Fibroblast of peridontal ligament (primary cell): Measurements from ENCODE around the gene MASP2.
A peak's percentile ranks its signal among the peaks of the same experiment; 100 is the strongest.
"Not testable (repeated sequence)": the region's sequence is repeated elsewhere in the genome, so short reads cannot be mapped to it uniquely, and the experiment has no call there.

Experiments
- DNase-seq: peaks from one replicate; pipeline ENCODE4 v3.0.0-alpha.2; 2010; ENCODE audit errors: extremely low read depth

The MASP2 gene

DNA sequence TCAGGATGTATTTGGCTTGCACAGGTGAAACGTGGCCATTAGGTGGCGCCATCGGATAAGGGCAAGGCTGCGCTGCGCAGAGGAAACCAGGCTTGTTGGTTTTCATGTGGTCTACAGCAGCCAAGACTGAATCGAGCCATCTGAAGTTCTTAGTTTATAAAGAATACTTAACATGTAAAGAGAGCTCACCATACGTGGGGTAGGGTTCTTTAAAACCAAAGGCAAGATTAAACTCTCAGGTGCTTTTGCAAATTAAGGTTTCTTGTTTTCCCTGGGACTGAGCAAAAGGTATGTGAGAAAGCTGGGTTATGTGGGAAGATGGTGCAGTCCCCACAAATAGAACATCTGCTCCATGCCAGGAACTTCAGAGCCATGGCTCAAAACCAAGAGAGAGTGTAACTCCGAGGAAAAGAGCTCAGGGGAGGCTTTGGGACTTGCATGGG is 9.3 kb downstream of the MASP2 start:
- peak; percentile 91 for DNase-seq

DNA sequence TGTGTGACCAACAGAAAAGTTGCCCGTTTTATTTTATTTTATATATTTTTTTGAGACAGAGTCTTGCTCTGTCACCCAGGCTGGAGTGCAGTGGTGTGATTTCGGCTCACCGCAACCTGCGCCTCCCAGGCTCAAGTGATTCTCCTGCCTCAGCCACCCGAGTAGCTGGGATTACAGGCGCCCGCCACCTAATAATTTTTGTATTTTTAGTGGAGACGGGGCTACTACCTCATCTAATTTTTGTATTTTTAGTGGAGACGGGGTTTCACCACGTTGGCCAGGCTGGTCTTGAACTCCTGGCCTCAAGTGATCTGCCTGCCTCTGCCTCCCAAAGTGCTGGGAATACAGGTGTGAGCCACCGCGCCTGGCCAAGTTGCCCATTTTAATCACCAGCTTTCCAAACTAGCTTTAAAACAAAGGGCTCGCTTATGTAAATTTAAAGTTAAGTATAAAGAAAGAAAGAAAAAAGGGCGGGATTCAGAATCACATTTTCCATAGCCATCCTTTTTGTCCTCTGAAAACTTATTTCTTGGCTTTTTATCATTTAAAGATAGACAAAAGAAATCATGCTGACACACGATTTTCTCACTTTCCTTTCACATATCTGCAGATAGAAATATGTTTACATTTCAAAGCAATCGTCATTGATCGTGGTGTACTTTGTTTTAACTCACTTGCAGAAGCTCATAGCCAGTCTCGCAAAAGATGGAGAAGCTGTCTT is 9.9 kb downstream of the MASP2 start:
- not testable (repeated sequence) for DNase-seq

DNA sequence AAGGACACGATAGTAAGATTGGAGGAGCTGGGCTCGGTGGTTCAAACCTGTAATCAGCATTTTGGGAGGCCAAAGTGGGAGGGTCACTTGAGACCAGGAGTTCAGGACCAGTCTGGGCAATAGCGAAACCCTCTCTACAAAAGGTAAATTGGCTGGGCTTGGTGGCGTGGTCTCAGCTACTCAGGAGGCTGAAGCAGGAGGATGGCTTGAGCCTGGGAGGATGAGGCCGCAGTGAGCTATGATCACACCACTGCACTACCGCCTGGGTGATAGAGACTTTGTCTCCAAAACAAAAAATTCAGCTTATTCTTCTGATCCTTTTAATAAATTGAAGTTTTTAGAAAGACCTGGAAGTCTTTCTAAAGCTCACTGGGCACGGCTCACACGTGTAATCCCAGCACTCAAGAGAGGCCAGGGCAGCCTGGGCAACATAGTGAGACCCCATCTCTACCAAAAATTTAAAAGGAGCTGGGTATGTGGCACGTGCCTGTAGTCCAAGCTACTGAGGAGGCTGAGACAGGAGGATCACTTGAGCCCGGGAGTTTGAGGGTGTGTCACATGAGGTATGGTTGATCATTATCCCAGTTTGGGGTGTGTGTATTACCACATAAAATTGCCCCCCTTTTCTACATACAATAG is 15.3 kb downstream of the MASP2 start:
- DNase-seq: no peak

DNA sequence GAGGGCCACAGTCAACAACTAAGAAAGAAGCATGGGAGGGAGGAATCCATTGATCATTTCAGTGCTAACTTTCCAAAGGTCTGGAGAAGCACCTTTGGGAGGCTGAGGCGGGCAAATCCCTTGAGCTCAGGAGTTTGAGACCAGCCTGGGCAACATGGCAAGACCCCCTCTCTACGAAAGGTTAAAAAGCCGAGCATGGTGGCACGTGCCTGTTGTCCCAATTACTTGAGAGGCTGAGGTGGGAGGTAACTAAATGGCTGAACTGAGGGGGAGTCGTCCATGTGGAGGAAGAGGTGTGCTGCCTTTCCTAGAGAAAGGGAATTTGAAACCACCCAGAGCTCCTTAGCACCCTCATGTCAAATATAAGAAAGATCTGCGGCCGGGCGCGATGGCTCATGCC is 16.2 kb downstream of the MASP2 start:
- DNase-seq: no peak

DNA sequence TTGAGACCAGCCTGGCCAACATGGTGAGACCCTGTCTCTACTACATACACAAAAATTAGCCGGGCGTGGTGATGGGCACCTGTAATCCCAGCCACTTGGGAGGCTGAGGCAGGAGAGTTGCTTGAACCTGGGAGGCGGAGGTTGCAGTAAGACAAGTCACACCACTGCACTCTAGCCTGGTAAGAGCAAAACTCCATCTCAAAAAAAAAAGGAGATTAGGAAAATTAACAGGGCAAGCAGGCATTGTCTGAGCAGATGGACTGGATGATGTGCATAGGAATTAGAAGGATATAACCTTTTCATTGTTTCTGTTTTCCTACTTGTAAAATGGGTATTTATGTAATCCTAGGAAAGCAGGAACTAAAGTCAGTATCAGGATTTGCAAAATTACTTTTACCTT is 19.0 kb downstream of the MASP2 start:
- DNase-seq: no peak

DNA sequence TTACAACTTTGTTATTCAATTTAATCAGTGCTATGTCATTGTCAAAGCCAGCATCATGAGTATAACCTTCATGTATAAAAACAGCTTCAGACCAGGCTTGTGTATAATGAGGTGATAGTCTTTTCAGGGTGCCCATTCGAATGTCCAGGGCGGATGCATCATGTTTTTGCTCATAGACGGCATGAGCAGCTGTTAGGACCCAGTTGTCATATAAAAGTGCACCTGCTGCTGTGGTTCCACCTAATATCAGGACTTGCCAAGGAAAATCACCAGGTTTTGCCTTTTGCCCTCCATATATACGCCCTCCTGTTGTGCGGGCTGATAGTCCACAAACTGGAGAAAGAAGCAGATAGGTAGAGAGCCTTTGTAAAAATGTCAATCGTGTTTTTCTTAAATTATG is 19.7 kb downstream of the MASP2 start:
- DNase-seq: no peak

DNA sequence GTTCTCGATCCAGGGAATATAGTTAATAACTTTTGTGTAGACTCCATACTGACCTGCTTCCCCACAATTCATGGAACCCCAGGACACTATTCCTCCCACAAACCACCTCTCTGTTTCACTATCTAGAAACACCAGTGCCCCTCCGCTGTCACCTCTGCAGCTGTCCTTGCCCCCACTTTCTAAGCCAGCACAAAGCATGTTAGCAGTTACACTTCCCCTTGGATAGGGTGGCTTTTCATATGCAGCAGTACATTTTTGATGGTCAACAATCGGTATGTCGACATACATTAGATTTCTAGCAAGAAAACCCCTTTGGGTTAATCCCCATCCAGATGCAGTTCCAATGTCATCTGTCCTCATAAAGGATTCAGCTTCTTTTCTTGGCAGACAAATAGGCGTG is 20.1 kb downstream of the MASP2 start:
- DNase-seq: no peak

DNA sequence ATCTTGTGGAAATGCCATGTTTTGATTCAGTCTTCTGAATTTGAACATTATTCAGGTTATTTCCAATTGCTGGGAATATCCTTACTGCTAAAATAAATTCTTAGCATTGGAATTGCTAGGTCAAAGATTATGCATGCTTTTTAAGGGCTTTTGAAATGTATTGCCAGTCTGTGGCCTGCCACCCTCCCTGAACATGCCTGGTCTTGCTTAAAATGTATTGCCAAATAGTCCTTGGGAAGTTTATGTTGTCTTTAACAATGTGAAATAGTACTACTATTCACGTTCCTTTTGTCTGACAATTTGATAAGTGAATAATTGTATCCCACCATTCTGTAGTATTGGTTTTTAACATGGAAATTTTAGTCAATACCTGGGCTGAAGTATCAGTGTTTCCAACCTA is 21.0 kb downstream of the MASP2 start:
- DNase-seq: no peak

DNA sequence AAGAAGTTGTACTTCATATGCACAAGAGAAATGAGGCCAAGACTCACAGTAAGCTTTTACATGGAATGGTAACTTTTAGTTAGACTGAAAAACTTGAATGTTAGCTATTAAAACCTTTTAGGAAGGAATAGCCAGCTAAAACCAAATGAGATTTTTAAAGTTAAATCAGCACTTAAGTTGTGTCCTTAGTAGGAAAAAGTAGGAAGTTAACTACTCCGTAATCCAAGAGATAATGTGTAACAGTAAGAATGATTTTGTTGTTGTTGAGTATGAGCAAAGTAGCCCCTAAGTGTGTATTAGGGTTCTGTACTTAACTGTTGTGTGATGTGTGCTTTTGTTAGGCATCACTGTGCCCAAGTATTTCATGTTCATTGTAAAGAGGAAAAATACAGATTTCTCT is 21.4 kb downstream of the MASP2 start:
- no peak for DNase-seq

DNA sequence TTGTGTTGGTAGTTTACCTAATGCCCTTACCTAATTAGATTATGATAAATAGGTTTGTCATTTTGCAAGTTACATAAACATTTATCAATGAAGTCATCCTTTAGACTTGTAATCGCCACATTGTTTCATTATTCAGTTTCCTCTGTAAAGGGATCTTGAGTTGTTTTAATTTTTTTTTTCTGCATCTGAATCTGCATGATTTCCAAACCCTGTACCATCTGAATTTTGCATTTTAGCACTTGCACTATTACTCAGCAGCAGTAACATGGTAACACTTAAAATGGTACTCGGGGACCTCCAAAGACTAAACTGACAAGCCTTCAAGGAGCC is 22.2 kb downstream of the MASP2 start:
- no peak for DNase-seq

DNA sequence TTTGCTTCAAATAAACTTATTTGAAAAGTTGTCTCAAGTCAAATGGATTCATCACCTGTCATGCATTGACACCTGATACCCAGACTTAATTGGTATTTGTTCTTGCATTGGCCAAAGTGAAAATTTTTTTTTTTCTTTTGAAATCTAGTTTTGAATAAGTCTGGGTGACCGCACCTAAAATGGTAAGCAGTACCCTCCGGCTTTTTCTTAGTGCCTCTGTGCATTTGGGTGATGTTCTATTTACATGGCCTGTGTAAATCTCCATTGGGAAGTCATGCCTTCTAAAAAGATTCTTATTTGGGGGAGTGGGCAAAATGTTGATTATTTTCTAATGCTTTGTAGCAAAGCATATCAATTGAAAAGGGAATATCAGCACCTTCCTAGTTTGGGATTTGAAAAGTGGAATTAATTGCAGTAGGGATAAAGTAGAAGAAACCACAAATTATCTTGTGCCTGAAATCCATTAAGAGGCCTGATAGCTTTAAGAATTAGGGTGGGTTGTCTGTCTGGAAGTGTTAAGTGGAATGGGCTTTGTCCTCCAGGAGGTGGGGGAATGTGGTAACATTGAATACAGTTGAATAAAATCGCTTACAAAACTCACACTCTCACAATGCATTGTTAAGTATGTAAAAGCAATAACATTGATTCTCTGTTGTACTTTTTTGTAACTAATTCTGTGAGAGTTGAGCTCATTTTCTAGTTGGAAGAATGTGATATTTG is 22.7 kb downstream of the MASP2 start:
- no peak for DNase-seq

DNA sequence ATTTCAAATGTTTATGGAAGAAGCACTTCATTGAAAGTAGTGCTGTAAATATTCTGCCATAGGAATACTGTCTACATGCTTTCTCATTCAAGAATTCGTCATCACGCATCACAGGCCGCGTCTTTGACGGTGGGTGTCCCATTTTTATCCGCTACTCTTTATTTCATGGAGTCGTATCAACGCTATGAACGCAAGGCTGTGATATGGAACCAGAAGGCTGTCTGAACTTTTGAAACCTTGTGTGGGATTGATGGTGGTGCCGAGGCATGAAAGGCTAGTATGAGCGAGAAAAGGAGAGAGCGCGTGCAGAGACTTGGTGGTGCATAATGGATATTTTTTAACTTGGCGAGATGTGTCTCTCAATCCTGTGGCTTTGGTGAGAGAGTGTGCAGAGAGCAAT is 23.8 kb downstream of the MASP2 start:
- DNase-seq: no peak

DNA sequence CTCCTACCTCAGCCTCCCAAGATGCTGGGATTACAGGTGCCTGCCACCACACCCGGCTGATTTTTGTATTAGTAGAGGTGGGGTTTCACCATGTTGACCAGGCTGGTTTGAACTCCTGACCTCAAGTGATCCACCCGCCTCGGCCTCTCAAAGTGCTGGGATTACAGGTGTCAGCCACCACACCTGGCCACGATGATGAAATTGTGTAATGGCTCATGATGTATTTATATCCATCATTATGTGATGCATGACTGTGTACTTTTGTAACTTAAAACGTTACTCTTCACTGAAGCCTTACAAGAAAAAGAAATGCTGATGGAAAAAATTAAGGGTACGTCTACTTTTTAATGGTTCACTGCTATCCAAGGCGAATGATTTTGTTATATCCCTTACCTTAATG is 27.1 kb downstream of the MASP2 start:
- no peak for DNase-seq

DNA sequence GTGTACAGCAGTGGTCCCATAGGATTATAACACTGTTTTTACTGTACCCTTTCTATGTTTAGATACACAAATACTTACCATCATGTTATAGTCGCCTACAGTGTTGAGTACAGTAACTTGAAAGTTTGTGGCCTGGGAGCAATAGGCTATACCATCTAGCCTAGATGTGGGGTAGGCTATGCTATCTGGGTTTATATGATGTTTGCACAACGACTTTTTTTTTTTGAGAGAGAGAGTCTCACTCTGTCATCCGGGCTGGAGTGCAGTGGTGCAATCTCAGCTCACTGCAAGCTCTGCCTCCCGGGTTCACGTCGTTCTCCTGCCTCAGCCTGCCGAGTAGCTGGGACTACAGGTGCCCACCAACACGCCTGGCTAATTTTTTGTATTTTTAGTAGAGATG is 27.7 kb downstream of the MASP2 start:
- not testable (repeated sequence) for DNase-seq

DNA sequence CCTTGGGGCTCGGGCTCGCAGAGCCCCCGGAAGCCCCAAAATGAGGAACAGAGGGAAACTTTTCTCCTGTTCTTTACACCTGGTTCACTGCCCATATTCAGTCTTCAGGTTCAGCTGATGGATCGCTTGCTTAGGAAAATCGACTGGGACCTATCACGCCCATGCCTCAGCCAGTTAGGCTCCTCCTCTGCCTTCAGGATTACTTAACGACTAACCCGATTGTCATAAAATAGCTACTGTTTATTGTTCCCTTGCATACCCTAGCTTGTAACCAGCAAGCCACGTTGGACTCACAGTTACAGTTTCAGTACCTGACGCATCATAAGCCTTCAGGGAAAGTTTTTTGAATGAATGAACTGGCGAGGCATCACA is 33.9 kb downstream of the MASP2 start:
- DNase-seq: peak; percentile 25

DNA sequence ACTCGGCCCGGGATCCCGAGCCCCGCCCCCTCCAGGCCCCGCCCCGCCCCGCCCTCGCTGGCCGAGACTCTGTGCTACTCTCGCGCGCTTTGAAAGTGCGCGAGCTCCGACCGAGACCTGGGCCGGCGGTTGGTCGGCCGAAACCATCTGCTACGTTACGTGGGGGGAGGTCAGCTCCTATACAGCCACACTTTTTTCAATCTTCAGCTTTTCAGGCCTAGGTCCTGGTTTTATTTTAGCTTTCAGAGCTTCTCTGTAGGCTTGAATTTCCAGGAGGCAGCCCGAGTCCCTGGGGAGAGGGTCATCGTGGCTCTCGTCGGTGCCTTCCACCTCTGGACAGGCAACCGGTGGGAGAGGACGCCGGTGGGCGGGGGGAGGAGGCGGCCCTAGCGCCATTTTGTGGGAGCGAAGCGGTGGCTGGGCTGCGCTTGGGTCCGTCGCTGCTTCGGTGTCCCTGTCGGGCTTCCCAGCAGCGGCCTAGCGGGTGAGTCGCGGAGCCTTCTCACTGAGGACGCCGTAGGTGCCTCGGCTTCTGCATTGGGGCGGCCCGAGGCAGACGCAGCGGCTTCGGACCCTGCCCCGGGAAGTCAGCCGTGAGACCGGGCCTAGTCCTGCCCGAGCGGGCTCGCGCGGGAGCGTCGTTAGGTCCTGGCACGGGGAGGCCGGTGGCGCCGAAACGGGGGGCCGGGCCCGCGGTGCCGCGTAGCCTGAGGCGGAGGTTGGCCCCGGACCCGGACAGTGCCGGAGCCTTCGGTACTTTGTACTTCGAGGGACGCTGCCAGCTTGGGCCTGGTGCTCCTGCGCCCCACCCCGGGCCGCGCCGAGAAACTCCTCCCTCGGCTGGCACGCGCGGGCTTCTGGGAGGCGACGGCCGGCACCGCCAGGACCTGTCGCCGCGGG is 34.5 kb downstream of the MASP2 start, which contains the start of gene TARDBP:
TARDBP (plus strand) TSS at position 395 of the 900 bp plus-strand sequence. CDS start 1,074 bp downstream, outside the sequence.
- peak; percentile 87 for DNase-seq

DNA sequence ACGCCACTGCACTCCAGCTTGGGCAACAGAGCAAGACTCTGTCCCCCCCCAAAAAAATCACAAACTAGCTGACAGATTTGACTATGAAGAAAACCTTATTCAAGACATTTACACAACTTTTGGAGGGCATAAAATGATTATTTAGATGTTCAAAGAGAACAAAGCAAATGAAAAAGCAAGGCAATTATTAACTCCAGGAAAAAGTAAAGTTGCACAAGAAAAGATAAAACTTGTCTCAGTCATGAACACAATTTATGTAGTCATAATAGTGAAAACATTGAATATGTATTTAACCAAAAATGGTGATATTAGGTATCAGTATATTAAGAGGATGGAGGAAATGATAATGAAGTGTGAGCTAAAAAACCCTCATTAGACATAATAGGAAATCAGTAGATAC is 46.5 kb downstream of the MASP2 start:
- no peak for DNase-seq

DNA sequence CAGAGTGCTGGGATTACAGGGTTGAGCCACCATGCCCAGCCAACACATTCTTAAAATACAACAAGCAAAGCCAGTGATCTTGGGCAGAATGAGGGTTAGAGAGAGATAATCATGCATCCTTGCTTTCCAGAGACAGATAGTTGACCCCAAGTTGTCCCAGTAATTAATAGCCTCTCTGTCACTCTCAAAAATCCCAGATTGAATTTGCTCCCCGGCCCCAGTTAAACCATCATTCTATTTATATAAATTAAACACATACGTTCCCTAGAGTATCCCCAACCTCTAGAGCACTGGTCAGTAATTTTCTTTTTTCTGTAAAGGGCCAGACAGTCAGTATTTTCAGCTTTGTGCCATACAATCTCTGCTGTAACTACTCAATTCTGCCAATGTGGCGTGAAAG is 50.9 kb downstream of the MASP2 start:
- DNase-seq: no peak

DNA sequence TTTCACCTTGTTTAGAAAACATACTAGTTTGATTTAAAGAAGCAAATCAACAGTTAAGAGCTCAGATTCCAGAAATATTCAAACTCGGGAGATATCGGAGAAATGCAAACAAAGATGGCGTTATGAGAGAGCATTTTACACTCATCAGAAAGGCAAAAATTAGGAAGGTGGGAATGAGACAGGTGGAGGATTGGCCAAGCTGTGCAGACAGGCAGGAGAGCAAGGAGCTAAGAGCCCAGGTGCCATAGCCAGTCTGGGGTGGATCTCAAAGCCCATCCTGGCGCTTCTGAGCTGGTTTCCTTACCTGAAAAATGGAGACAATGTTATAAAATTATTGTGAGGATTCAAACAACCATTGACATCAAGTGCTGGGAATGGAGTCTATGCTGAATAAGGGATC is 54.2 kb downstream of the MASP2 start:
- no peak for DNase-seq

DNA sequence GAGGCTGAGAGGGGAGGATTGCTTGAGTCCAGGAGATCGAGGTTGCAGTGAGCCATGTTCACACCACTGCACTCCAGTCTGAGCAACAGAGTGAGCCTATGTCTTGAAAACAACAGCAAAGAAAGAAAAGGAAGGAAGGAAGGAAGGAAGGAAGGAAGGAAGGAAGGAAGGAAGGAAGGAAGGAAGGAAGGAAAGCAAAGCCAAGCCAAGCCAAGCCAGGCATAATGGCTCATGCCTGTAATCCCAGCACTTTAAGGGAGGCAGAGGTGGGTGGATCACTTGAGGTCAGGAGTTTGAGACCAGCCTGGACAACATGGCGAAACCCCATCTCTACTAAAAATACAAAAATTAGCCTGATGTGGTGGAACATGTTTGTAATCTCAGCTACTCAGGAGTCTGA is 55.0 kb downstream of the MASP2 start:
- not testable (repeated sequence) for DNase-seq

DNA sequence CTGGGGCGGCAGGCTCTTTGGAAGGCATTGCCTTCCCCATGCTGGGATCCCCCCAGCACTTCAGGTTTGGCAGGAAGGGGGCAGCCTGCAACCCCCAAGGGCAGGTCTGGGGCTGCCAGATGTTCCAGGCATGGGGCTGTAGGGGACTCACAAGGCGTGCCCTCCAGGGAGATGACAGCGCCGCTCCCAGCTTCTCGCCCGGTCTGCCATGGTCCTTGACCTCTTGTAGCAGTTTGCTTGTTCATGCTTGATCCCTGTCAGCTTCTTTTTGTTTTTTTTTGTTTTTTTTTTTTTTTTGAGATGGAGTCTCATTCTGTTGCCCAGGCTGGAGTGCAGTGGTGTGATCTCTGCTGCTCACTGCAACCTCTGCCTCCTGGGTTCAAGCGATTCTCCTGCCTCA is 56.2 kb downstream of the MASP2 start:
- no peak for DNase-seq

DNA sequence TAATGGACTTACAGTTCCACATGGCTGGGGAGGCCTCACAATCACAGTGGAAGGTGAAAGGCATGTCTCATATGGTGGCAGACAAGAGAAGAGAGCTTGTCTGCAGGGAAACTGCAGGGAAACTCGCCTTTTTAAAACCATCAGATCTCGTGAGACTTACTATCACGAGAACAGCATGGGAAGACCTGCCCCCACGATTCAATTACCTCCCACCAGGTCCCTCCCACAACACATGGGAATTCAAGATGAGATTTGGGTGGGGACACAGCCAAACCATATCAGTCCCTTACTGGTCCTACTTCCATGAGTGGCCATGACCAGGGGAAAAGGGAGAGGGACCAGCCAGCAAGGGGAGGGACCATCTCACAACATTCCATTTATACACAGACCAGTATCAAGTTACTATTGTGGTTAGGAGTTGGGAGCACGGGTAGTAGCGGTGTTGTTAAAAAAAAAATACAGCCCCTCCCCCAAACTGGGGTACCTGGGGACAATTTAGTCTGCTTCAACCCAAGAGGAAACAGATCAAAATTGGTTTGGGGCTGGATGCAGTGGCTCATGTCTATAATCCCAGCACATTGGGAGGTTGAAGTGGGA is 57.0 kb downstream of the MASP2 start:
- not testable (repeated sequence) for DNase-seq
